T1000 (cell line): ENCODE data around the gene GPR31.

Experiments
- DNase-seq: peaks from one replicate; lab custom pipeline; 2025; ENCODE audit warnings: mixed read lengths; lab: John Stamatoyannopoulos, UW

Gene GPR31

DNA sequence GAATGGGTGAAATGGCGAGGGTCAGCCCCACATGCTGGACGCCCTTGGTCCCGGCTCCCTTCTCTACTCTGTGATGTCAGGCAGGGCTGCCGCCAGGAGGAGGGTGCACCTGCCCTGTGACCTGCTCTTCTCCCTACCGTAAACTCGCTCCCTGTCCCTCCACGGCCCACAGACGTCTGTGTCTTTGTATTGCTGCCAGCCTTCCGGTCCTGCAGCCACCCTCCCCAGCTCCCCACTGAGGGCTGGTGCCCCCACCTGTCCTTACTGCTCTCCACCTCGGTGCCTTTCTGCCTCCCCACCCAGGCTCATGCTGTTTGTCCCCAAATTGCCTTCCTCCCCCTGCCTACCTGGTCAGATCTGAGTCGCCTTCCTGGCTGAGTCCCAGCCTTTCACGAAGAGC is 38.9 kb downstream of the GPR31 start:
- no peak for DNase-seq

DNA sequence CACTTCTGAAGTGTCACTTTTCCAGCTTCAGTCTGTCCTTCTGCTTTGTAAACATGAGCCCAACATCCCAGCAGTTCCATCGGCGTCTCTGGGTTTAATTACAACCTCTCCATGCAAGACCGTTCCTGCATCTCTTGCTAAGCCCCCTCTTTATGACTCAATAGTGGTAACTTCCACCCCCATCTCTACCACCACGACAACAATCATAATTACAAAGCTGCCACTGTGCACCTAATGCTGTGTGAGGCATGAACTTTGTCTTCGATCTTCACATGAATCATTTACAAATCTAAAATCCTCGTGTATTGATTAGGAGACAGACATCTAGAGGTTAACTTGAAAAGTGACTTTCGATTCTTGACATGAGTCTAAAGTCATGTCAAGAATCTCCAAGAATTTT is 39.8 kb downstream of the GPR31 start:
- no peak for DNase-seq

DNA sequence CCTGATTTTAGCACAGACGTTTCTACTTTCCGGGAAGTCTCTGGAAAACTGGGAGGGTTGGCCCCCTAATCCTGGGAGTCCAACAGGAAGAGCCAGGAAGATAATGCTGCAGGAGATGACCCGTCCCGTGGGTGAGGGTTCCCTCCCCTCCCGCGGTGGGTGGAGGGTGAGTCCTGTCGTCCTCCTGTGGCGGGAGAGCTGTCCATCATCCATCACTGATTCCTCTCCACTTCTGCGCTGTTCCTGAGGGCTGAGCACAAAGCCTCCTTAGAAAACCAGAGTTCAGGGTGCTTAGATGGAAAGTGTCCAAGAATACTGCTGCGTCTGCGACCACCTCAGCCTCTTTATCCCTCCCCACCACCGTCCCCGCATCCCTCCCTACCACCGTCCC is 40.9 kb downstream of the GPR31 start:
- DNase-seq: no peak

DNA sequence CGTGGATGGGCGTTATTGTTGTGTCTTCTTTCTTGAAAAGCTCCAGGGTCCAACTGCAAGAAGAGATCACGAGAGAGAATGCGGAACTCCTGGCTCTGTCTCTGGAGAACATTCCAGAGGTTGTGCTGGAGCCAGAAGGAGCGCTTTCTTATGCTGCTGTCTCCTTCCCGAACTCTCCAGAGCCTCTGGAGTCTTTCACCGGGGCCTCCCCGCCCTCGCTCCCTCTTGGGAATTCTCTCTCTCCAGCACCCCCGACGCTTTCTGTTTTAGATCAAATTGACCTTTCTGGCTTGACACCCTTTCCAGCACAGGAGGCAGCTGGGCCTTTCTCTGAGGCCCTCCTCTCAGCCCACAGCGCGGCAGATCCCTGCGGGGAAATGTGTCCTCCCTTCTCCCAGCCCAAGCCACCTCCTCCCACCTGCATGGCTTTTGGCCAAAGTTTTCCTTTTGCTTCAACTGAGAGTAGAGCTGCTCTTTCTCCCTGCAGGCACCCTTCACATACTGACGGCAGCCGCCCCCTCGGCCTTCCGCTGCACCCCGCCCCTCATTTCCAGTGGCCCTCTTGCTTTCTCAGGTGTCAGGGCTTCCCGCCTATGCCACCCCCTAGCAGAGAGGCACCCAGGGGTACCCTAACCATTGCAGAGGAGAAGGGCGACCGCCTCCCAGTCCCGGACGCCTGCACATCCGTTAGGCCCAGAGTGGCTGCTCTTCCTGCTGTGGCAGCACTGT is 41.5 kb downstream of the GPR31 start:
- no peak for DNase-seq

DNA sequence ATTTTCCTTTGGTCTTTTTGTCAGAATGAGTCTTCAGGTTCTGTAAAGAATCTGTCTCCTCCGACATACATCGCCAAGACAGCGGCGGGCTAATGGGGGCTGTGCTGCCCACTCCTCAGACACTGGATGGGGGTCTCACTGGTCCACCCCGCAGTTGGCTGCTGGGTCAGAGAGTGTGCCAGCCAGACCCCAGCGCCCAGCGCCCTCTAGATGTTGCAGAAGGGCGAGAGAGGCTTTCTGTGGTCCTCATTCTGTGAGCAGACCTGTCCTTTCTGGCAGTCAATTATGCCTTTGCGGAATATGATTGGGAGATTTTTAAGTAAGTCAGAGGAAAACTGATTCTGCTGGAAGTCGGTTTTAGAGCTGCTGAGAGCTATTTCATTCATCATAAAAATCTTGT is 42.7 kb downstream of the GPR31 start:
- DNase-seq: no peak

DNA sequence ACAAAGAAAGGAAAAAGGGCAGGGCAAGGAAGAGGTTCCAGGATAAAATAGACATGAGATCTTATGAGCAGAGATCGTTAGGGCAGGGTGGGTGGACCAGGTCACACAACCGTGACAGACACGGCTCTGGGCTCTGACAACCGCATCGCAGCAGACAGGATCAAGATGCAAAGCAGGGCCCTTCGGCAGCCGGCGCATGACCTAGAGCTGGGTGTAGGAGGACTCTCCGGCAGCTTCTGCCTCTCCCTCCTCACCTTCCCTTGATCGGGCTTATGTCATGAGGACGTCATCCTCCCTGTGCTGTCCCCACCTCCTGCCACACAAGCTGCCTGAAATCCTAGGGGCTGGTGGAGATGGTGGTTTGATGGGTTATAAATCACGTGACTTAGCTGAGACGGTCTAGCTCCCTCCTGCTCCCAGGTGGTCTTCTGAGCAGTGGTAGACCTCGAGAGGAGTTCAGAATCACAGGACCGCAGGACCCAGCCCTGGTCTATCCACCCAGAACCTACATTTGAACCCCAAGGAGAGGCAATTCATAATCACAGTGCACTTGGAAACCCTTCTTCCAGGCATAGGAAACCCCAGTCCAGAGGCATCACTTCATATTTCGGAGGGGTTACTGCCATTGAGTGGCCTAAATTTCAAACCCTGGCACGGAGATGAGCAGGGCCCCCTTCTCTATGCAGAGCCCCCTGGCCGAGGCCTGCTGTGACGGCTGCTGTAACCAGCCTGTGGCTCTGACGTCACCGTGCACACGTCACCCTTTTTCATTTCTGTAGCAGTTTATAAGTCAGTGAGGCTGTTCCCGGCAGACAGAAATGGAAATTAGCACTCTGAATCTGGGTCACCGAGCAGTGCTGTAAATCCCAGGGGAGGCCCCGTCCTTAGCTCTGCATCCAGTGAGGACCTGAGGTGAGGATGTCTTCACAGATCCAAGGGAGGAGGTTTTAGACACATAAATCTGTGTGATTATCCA is 43.6 kb downstream of the GPR31 start:
- no peak for DNase-seq

DNA sequence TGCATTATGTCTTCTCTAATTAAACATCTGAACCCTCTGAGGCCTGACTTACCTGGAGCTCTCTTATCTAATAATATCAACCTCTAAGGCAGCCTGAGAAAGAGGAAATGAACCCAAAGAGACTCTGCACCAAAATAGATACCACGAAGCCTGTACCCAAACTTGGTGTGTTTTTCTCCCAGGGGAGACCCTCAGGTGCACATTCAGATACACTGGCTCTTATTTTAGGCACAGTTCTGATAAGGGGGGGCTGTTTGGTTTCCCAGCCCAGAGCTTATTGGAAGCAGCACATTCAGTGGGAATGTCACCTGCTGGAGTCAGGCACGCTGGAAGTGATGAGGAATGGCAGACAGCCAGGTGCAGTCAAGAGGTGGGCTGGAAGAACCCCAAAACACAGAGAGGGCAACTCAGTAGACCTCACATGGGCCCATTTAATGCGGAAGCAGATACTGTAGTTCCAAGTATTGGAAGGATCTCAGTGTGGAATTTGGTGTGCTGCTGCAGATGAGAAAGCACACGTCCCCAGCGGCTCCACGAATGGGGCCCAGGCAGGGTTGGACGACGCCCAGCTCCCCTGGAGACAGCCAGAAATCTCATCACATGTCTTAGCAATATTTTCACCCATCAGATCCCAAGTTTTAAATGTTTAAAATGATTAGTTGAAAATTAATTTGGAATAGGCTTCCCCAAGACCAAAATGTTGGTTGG is 44.6 kb downstream of the GPR31 start:
- DNase-seq: no peak

DNA sequence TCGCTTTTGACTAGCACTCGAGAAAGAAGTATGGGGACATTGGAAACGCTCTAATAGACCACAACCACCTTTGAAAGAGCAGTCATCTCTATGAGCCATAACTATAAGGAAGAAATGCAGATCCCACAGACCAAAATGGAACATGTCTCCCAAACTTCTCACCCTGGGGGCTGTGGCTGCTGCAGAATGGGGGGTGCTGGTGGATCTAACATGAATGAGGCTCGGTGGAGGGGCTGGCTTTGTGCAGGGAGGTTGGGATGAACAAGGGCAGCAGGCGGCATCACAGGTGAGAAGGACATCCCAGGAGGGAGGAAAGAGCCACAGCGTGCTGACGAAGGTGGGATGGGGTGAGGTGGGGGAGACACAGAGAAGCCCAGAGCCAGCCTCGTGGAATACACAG is 45.4 kb downstream of the GPR31 start:
- no peak for DNase-seq

DNA sequence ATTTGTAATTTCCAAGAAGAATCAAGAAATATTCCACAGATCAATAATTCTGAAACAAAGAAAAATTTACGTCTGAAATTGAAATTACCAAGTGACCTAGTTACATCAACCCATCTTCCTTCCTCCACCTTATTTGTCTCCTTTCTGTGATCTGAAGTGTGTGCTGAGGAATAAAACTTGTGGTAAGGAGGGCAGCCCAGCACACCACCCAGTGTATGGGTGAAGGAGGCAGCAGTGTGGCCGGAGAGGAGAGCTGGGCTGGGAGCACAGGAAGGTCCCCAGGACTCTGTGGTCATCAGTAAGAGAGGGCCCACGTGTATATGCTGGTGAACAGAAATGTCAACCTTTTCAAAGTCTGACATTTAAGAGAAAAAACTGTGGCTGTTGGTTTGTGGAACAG is 46.2 kb downstream of the GPR31 start:
- DNase-seq: no peak

DNA sequence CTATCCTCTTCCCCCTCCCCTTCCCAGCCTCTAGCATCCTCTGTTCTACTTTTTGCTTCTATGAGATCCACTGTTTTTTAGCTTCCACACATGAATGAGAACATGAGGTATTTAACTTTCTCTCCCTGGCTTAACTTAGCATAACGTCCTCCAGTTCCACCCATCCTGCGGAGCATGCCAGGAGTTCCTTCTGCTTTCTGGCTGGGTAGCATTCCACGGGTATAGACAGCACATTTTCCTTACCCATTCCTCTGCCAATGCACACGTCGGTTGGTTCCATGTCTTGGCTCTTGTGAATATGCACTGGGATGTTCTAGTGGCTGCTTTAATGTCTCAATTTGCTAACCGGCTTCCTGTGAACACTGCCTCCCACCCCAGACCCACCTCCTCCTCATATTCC is 48.1 kb downstream of the GPR31 start:
- no peak for DNase-seq

DNA sequence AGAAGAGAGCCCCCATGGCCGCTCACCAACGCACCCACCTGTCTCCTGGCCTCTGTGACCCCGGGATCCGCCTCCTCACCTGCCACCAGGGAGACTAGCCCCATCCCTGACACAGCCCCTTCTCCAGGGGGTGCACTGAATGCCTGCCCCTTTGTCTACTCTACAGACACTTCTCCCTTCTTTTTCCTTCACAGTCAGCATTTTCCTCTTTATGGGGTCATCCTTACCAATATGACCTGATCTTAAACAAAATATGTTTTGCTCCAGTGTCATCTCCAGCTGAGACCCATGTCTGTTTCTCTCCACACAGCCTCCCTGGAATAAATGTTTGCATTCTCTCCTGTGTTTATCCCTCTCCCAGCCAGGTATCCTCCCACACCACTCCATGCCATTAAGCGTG is 49.5 kb downstream of the GPR31 start:
- DNase-seq: no peak

DNA sequence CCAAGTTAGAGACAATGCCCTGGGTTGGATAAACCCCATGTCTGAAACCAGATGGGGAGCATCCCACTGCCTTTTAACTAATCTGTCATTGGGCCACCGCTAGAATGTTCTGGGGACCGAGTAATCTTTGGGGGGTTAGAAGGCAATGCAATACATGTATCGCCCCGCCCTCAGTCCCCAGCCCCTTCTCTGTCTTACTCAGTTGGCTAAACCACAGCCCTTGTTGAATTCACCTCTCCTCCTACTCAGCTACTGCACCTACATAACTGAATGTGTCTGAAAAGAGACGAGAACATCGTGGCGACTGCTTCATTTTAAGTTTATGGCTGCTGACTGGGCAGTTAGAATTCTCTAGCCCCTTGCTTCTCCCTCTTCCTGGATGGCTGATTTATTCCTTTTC is 50.0 kb downstream of the GPR31 start:
- no peak for DNase-seq

DNA sequence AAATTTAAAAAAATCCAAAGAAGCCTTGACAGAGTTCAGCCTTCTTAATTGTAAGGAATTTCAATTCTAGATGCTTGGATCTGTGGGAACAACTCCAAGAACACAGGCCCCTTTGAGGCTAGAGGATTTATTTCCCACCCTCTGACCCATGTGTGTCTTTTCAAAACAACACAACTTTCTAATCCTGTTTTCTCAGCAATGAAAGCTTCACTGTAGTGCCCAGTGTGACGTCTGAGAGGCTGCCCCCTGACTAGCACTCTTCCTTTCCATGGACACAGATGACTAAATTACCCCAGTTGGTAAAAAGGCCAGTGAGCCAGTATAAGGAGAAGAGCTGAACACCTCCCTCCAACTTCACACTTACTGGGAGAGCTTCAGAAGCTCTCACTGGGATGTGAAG is 51.4 kb downstream of the GPR31 start:
- DNase-seq: no peak
